Gastroesophageal sphincter (tissue), 4 donors: ENCODE data around the gene GPR141. TPM values are rescaled to one million over a fixed set of nuclear protein-coding genes. Genes with fewer than 3 reads are reported as not detected.

Source experiments
- ATAC-seq: fragments of 150-250 bp; one replicate; pipeline ENCODE4 v1.9.1; 2016; ENCODE audit warnings: mild to moderate bottlenecking, moderate library complexity
- H3K27ac ChIP-seq, 4 donors: fragments of 200-600 bp; sonication (generic) in 3 of 4; 1 replicate in 3 of 4; 2 replicates in 1 of 4; pipeline ENCODE4 v1.5.1; 2016 to 2019
- H3K27me3 ChIP-seq: fragments of 200-600 bp; sonication (generic); one replicate; pipeline ENCODE4 v1.5.1; 2019
- H3K36me3 ChIP-seq, 2 donors: fragments of 200-600 bp; sonication (generic); one replicate each; pipeline ENCODE4 v1.5.1; 2019; ENCODE audit warnings: control low read depth in 1 of 2
- H3K4me1 ChIP-seq, 3 donors: fragments of 200-600 bp; sonication (generic); 1 replicate in 2 of 3; 2 replicates in 1 of 3; pipeline ENCODE4 v1.5.1; 2016 to 2019; ENCODE audit warnings: control low read depth in 2 of 3
- H3K4me3 ChIP-seq, 2 donors: fragments of 200-600 bp; sonication (generic); one replicate each; pipeline ENCODE4 v1.5.1; 2019; ENCODE audit warnings: mild to moderate bottlenecking in 1 of 2, moderate library complexity in 1 of 2
- H3K9me3 ChIP-seq, 3 donors: fragments of 200-600 bp; sonication (generic); one replicate each; pipeline ENCODE4 v1.5.1; 2017 to 2019; ENCODE audit warnings: control low read depth in 2 of 3
- CTCF ChIP-seq, 4 experiments: fragments of 200-600 bp in 2 of 4; fragments of 450-650 bp in 2 of 4; sonication (generic) in 1 of 4; IDR thresholded peaks; one replicate each; pipeline ENCODE4 v1.5.1; 2017 to 2019; ENCODE audit warnings: antibody characterized with exemption in 4 of 4, mild to moderate bottlenecking in 2 of 4, moderate library complexity in 2 of 4
- EP300 ChIP-seq: sonication (generic); formaldehyde crosslinking; IDR thresholded peaks from one replicate; pipeline ENCODE4 v1.6.1; 2017; ENCODE audit warnings: antibody characterized with exemption, mild to moderate bottlenecking
- POLR2A ChIP-seq, 2 donors: fragments of 450-650 bp; IDR thresholded peaks; one replicate each; pipeline ENCODE4 v1.6.1; 2017; ENCODE audit warnings: antibody characterized with exemption in 2 of 2, mild to moderate bottlenecking in 2 of 2, moderate library complexity in 1 of 2
- POLR2AphosphoS5 ChIP-seq: sonication (generic); formaldehyde crosslinking; IDR thresholded peaks from one replicate; pipeline ENCODE4 v1.6.1; 2017; ENCODE audit warnings: antibody characterized with exemption
- WGBS, 2 donors: methylation state at CpG; one replicate each; pipeline ENCODE4 v1.1.5; 2018; ENCODE audit warnings: low coverage in 1 of 2; 5-methylcytosine and 5-hydroxymethylcytosine counted together
- total RNA-seq, 4 donors: library from RNA; depleted of rRNA; stranded (reverse); fragments of >200 nt; gene quantifications; one replicate each; pipeline ENCODE4 v1.1.0, GENCODE V29; 2016

The GPR141 gene
- total RNA-seq, 4 donors from 2014 or later, result 1.2 TPM; not detected in 3

- no peak overlapping the region for H3K27ac ChIP-seq
- H3K4me1 ChIP-seq, result no peaks in the 10 kb centered on the region
- H3K27me3 ChIP-seq, result no peaks in the 10 kb centered on the region
- H3K36me3 ChIP-seq, result no peaks in the 10 kb centered on the region
- no peak for ATAC-seq
- TF ChIP-seq EP300 (no peak), CTCF (IDR thresholded peaks at IDR 0.05) (no peak), POLR2A (IDR thresholded peaks at IDR 0.05) (no peak), POLR2AphosphoS5 (no peak)
- WGBS, 2 donors, result 72 to 75% methylated on average over 3 of the region's 3 CpGs
- no peaks in the 10 kb centered on the region for H3K9me3 ChIP-seq
- no peak overlapping the region for H3K4me3 ChIP-seq
These were observed 75.0 kb downstream of the GPR141 start for GRCh38 chr7:37758501-37759045.

- no peak for ATAC-seq
- 54% methylated on average over 3 of the region's 5 CpGs; no CpG with 5 or more reads in 1 of the 2 donors for WGBS, 2 donors
These were observed 76.0 kb downstream of the GPR141 start for GRCh38 chr7:37759526-37759925.

GRCh38 chr7:37765421-37765829 is 81.9 kb downstream of the GPR141 start:
- WGBS, 2 donors, result 58 to 66% methylated on average over 4 of the region's 4 CpGs
- no peak for ATAC-seq

More at GRCh38 chr7:37759526-37759925, 76.0 kb downstream of the GPR141 start:
- Histone ChIP-seq H3K9me3 (no peaks in the 10 kb centered on the region), H3K27ac (no peak overlapping the region), H3K36me3 (no peaks in the 10 kb centered on the region), H3K27me3 (no peaks in the 10 kb centered on the region), H3K4me3 (no peak overlapping the region), H3K4me1 (no peaks in the 10 kb centered on the region)
- TF ChIP-seq EP300, result no peak
- no peak for TF ChIP-seq CTCF (IDR thresholded peaks at IDR 0.05)
- TF ChIP-seq POLR2AphosphoS5, result no peak
- no peak for TF ChIP-seq POLR2A (IDR thresholded peaks at IDR 0.05)

GRCh38 chr7:37765872-37766525 is 82.4 kb downstream of the GPR141 start:
- no peaks in the 10 kb centered on the region for H3K4me1 ChIP-seq
- no peaks in the 10 kb centered on the region for H3K36me3 ChIP-seq
- H3K9me3 ChIP-seq, result no peaks in the 10 kb centered on the region
- TF ChIP-seq POLR2A (IDR thresholded peaks at IDR 0.05), result no peak
- TF ChIP-seq EP300, result no peak
- TF ChIP-seq CTCF (IDR thresholded peaks at IDR 0.05), result no peak
- no peak for TF ChIP-seq POLR2AphosphoS5
- no peak for ATAC-seq
- no peaks in the 10 kb centered on the region for H3K27me3 ChIP-seq
- 77 to 89% methylated on average over 3 to 5 of the region's 6 CpGs for WGBS, 2 donors
- no peak overlapping the region for H3K4me3 ChIP-seq
- no peak overlapping the region for H3K27ac ChIP-seq

More at GRCh38 chr7:37765421-37765829, 81.9 kb downstream of the GPR141 start:
- Histone ChIP-seq H3K36me3 (no peaks in the 10 kb centered on the region), H3K27me3 (no peaks in the 10 kb centered on the region), H3K27ac (no peak overlapping the region), H3K9me3 (no peaks in the 10 kb centered on the region), H3K4me3 (no peak overlapping the region), H3K4me1 (no peaks in the 10 kb centered on the region)
- TF ChIP-seq POLR2AphosphoS5 (no peak), CTCF (IDR thresholded peaks at IDR 0.05) (no peak), POLR2A (IDR thresholded peaks at IDR 0.05) (no peak), EP300 (no peak)

GRCh38 chr7:37768611-37769010 is 85.0 kb downstream of the GPR141 start:
- WGBS, 2 donors, result 88% methylated on average over 1 of the region's 1 CpG; no CpG with 5 or more reads in 1 of the 2 donors
- Histone ChIP-seq H3K27ac (no peak overlapping the region), H3K9me3 (no peaks in the 10 kb centered on the region), H3K4me3 (no peak overlapping the region), H3K36me3 (no peaks in the 10 kb centered on the region), H3K4me1 (no peaks in the 10 kb centered on the region), H3K27me3 (no peaks in the 10 kb centered on the region)
- no peak for ATAC-seq
- TF ChIP-seq POLR2A (IDR thresholded peaks at IDR 0.05) (no peak), EP300 (no peak), CTCF (IDR thresholded peaks at IDR 0.05) (no peak), POLR2AphosphoS5 (no peak)
